KMS-11 (cell line): ENCODE results near the gene MAN1B1.

Source experiments
- H2AFZ ChIP-seq: fragments of 200-600 bp; sonication (generic); 2 replicates; pipeline ENCODE4 v1.6.1; 2016; ENCODE audit warnings: antibody characterized with exemption, mixed run types, low read depth
- H3K27ac ChIP-seq: fragments of 200-600 bp; sonication (generic); 2 replicates; pipeline ENCODE4 v1.6.1; 2016; ENCODE audit warnings: mild to moderate bottlenecking, mixed run types
- H3K27me3 ChIP-seq: fragments of 200-600 bp; sonication (generic); 2 replicates; pipeline ENCODE4 v1.6.1; 2017; ENCODE audit warnings: mild to moderate bottlenecking, low read depth, mixed run types, moderate library complexity; ENCODE audit not compliant: insufficient read depth
- H3K36me3 ChIP-seq: fragments of 200-600 bp; sonication (generic); 2 replicates; pipeline ENCODE4 v1.6.1; 2017; ENCODE audit warnings: mild to moderate bottlenecking, mixed run types; ENCODE audit not compliant: insufficient read depth
- H3K4me1 ChIP-seq: fragments of 200-600 bp; sonication (generic); 2 replicates; pipeline ENCODE4 v1.6.1; 2016; ENCODE audit warnings: mild to moderate bottlenecking, low read depth, mixed run types; ENCODE audit not compliant: poor library complexity, severe bottlenecking
- H3K4me2 ChIP-seq: fragments of 200-600 bp; sonication (generic); 2 replicates; pipeline ENCODE4 v1.7.0; 2016; ENCODE audit warnings: mild to moderate bottlenecking, mixed run types
- H3K4me3 ChIP-seq: fragments of 200-600 bp; sonication (generic); IDR thresholded peaks from 2 replicates; pipeline ENCODE4 v1.6.1; 2017; ENCODE audit warnings: low read depth, low read length, mixed read lengths; ENCODE audit not compliant: insufficient read depth
- H3K79me2 ChIP-seq: fragments of 200-600 bp; sonication (generic); 2 replicates; pipeline ENCODE4 v1.6.1; 2016; ENCODE audit warnings: low read depth, mixed run types; ENCODE audit not compliant: insufficient read depth
- H3K9ac ChIP-seq: fragments of 200-600 bp; sonication (generic); 2 replicates; pipeline ENCODE4 v1.6.1; 2016; ENCODE audit warnings: mild to moderate bottlenecking, mixed run types
- H4K20me1 ChIP-seq: fragments of 200-600 bp; sonication (generic); 2 replicates; pipeline ENCODE4 v1.6.1; 2016; ENCODE audit warnings: mild to moderate bottlenecking, mixed run types; ENCODE audit not compliant: insufficient read depth
- TF ChIP-seq, protein P1 (sequence below): fragments of 200-600 bp; sonication (generic); conservative IDR thresholded peaks from 2 replicates; pipeline ENCODE4 v1.6.1; 2017; ENCODE audit warnings: low read depth, mild to moderate bottlenecking, antibody characterized with exemption, low read length, moderate library complexity, mixed read lengths

The MAN1B1 gene

DNA sequence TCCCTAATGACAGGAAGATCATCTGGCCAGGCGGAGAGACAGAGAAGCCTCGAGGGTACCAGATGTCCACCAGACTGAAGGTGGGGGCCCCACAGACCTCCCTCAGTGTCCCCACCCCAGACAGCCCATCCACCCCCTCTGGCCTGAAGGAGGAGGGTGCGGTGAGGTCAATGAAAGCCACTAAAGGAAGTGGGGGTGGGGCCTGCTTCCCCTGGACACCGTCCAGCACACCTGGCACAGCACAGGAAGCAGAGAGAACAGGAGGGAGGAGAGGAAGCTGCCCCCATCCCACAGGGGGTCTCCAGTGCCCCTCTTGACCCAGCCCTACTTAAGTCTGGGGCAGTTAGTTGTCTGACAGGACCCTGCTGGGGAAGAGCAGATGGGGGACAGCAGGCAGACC is 71.8 kb downstream of the MAN1B1 start:
- H3K9ac ChIP-seq, result no peak overlapping the region
- H3K4me1 ChIP-seq, result peaks cover 40% of the 10 kb centered on the region
- no peaks in the 10 kb centered on the region for H3K79me2 ChIP-seq
- no peaks in the 10 kb centered on the region for H3K36me3 ChIP-seq
- H3K4me2 ChIP-seq, result peak overlapping the region; percentile 63
- H3K4me3 ChIP-seq, result no peak overlapping the region
- no peak overlapping the region for H3K27ac ChIP-seq
- peaks cover 10% of the 10 kb centered on the region; the same call in 1 of the 2 replicates for H3K27me3 ChIP-seq
- H2AFZ ChIP-seq, result peak overlapping the region; percentile 44; the same call in 1 of the 2 replicates
- no peaks in the 10 kb centered on the region for H4K20me1 ChIP-seq
- TF ChIP-seq, protein P1, sequence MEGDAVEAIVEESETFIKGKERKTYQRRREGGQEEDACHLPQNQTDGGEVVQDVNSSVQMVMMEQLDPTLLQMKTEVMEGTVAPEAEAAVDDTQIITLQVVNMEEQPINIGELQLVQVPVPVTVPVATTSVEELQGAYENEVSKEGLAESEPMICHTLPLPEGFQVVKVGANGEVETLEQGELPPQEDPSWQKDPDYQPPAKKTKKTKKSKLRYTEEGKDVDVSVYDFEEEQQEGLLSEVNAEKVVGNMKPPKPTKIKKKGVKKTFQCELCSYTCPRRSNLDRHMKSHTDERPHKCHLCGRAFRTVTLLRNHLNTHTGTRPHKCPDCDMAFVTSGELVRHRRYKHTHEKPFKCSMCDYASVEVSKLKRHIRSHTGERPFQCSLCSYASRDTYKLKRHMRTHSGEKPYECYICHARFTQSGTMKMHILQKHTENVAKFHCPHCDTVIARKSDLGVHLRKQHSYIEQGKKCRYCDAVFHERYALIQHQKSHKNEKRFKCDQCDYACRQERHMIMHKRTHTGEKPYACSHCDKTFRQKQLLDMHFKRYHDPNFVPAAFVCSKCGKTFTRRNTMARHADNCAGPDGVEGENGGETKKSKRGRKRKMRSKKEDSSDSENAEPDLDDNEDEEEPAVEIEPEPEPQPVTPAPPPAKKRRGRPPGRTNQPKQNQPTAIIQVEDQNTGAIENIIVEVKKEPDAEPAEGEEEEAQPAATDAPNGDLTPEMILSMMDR, result no peak
